Measurements from ENCODE around the gene NLRP4. TPM values are rescaled to one million over a fixed set of nuclear protein-coding genes. Genes with fewer than 3 reads are reported as not detected.

Gene NLRP4, protein sequence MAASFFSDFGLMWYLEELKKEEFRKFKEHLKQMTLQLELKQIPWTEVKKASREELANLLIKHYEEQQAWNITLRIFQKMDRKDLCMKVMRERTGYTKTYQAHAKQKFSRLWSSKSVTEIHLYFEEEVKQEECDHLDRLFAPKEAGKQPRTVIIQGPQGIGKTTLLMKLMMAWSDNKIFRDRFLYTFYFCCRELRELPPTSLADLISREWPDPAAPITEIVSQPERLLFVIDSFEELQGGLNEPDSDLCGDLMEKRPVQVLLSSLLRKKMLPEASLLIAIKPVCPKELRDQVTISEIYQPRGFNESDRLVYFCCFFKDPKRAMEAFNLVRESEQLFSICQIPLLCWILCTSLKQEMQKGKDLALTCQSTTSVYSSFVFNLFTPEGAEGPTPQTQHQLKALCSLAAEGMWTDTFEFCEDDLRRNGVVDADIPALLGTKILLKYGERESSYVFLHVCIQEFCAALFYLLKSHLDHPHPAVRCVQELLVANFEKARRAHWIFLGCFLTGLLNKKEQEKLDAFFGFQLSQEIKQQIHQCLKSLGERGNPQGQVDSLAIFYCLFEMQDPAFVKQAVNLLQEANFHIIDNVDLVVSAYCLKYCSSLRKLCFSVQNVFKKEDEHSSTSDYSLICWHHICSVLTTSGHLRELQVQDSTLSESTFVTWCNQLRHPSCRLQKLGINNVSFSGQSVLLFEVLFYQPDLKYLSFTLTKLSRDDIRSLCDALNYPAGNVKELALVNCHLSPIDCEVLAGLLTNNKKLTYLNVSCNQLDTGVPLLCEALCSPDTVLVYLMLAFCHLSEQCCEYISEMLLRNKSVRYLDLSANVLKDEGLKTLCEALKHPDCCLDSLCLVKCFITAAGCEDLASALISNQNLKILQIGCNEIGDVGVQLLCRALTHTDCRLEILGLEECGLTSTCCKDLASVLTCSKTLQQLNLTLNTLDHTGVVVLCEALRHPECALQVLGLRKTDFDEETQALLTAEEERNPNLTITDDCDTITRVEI
- not detected in 3 replicates for polyA plus RNA-seq
- polyA plus RNA-seq (2011; ENCODE audit: low read depth) = not detected
- polyA plus RNA-seq (2011; cell fraction: cytosol; rRNA removed) = not detected in 2 replicates
- polyA plus RNA-seq (2011; cell fraction: nucleus; rRNA removed) = not detected in 2 replicates
- not detected in 2 replicates for polyA plus RNA-seq (2012; ENCODE audit: low replicate concordance)
- polyA minus RNA-seq = not detected in 3 replicates
- not detected for polyA minus RNA-seq (2011; cell fraction: cytosol; rRNA and poly(A)+ RNA removed)
- not detected in 2 replicates for polyA minus RNA-seq (2011; cell fraction: nucleus; rRNA and poly(A)+ RNA removed)

DNA sequence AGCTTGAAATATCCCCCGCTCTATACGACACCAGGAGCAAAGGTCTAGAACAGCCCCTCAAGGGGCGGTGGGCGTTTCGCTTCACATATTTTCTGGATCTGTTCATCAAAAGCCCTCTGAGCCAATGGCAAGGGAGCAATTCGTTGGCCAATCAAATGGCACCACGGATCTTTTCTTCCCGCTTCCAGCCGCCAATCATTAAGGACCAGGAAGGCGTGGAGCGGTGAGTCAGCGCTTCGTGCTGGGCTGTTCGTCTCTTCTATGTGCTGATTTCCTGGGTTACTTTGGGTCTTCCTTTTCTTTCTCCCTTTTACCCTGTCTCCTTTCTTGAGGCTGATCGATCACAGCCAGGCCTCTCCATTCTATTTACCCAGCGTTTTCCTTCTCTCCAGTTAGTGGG lies at the start of gene NLRP4:
Gene NLRP4 (plus strand): TSS at position 201 of the 400 bp plus-strand sequence. CDS start 15,541 bp downstream, outside the sequence.
- Histone ChIP-seq H3K9me3 (ENCODE audit: control insufficient read depth, low read depth, low read length) (no peaks in the 10 kb centered on the region), H4K20me1 (ENCODE audit: control insufficient read depth, extremely low read depth, insufficient read depth, low read length) (no peaks in the 10 kb centered on the region), H3K9ac (ENCODE audit: control insufficient read depth, extremely low read depth, insufficient read depth, low read length) (no peak within 1 kb of the TSS), H3K4me2 (ENCODE audit: control insufficient read depth, extremely low read depth, insufficient read depth, low read depth, low read length) (no peak within 1 kb of the TSS), H3K9me1 (ENCODE audit: control insufficient read depth, extremely low read depth, insufficient read depth, low read length) (no peaks in the 10 kb centered on the region), H3K27me3 (ENCODE audit: control insufficient read depth, extremely low read depth, insufficient read depth, low read length) (no peaks in the 10 kb centered on the region), H3K27ac (ENCODE audit: control insufficient read depth, insufficient read depth, low read length) (no peak within 1 kb of the TSS), H3K4me1 (ENCODE audit: control insufficient read depth, extremely low read depth, insufficient read depth, low read length) (no peaks in the 10 kb centered on the region), H3K36me3 (ENCODE audit: control insufficient read depth in 2 of 2, extremely low read depth in 1 of 2, insufficient read depth in 2 of 2, low read length in 2 of 2) (no peaks in the 10 kb centered on the region), H3K79me2 (ENCODE audit: control insufficient read depth, insufficient read depth, low read length) (no peaks in the 10 kb centered on the region), H2AFZ (ENCODE audit: control insufficient read depth, low read length) (no peak within 1 kb of the TSS), H3K4me3 (ENCODE audit: control insufficient read depth in 2 of 3, extremely low read depth in 1 of 3, insufficient read depth in 2 of 3, low read depth in 1 of 3, low read length in 3 of 3) (no peak within 1 kb of the TSS)
- TF ChIP-seq CTCF (optimal IDR thresholded peaks at IDR 0.05 in 1 of 3, IDR thresholded peaks at IDR 0.05 in 1 of 3, conservative IDR thresholded peaks at IDR 0.05 in 1 of 3; ENCODE audit: extremely low read depth in 1 of 3, insufficient read depth in 2 of 3, low read length in 3 of 3) (no peak), EZH2 (IDR thresholded peaks at IDR 0.05; ENCODE audit: low read length) (no peak)
- DNase-seq (ENCODE audit: low read depth, low spot score) (no peak), FAIRE-seq (no peak)
- dilution Hi-C loops (cut with MboI; ENCODE audit: extremely low pct_ligation_motif_present, low sequenced_read_pairs) = no loop called here

DNA sequence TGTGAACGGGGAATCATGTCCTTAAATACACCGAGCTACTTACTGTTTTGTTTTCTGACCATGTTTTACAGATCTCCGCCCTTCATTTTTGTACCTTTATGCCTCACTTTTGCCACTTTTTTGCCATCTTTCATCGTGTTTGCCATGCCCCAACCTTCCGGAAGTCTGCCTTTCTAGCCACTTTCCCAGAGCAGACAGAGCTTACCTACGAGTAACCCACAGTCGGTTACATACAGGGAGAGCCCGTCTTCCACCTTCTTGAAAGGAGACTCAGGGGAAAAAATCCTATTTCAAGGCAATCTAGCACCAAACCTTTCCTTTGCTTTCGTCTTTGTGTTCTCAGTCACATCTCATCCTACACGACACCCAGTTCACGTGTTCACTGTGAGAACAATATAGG lies 41.3 kb upstream of the NLRP4 start:
- Histone ChIP-seq H3K9me1 (ENCODE audit: control insufficient read depth, extremely low read depth, insufficient read depth, low read length) (no peaks in the 10 kb centered on the region), H3K4me2 (ENCODE audit: control insufficient read depth, extremely low read depth, insufficient read depth, low read depth, low read length) (no peak overlapping the region), H4K20me1 (ENCODE audit: control insufficient read depth, extremely low read depth, insufficient read depth, low read length) (no peaks in the 10 kb centered on the region), H3K9ac (ENCODE audit: control insufficient read depth, extremely low read depth, insufficient read depth, low read length) (no peak overlapping the region), H2AFZ (ENCODE audit: control insufficient read depth, low read length) (no peak overlapping the region), H3K36me3 (ENCODE audit: control insufficient read depth in 2 of 2, extremely low read depth in 1 of 2, insufficient read depth in 2 of 2, low read length in 2 of 2) (no peaks in the 10 kb centered on the region), H3K27me3 (ENCODE audit: control insufficient read depth, extremely low read depth, insufficient read depth, low read length) (no peaks in the 10 kb centered on the region), H3K4me1 (ENCODE audit: control insufficient read depth, extremely low read depth, insufficient read depth, low read length) (no peaks in the 10 kb centered on the region), H3K4me3 (ENCODE audit: control insufficient read depth in 2 of 3, extremely low read depth in 1 of 3, insufficient read depth in 2 of 3, low read depth in 1 of 3, low read length in 3 of 3) (no peak overlapping the region), H3K27ac (ENCODE audit: control insufficient read depth, insufficient read depth, low read length) (no peak overlapping the region), H3K9me3 (ENCODE audit: control insufficient read depth, low read depth, low read length) (peaks cover 3% of the 10 kb centered on the region), H3K79me2 (ENCODE audit: control insufficient read depth, insufficient read depth, low read length) (no peaks in the 10 kb centered on the region)
- dilution Hi-C loops (cut with MboI; ENCODE audit: extremely low pct_ligation_motif_present, low sequenced_read_pairs) = no loop called here
- no peak for TF ChIP-seq EZH2 (IDR thresholded peaks at IDR 0.05; ENCODE audit: low read length)
- no peak for TF ChIP-seq CTCF (optimal IDR thresholded peaks at IDR 0.05 in 1 of 3, IDR thresholded peaks at IDR 0.05 in 1 of 3, conservative IDR thresholded peaks at IDR 0.05 in 1 of 3; ENCODE audit: extremely low read depth in 1 of 3, insufficient read depth in 2 of 3, low read length in 3 of 3)
- DNase-seq (ENCODE audit: low read depth, low spot score) = no peak
- no peak for FAIRE-seq

Measured in keratinocyte (primary cell).